Muscle layer of colon (tissue), 2 donors: ENCODE results near the gene ARHGAP33.

Experiments used
- H3K27ac ChIP-seq: one replicate; pipeline ENCODE4 v1.7.0; 2013; ENCODE audit warnings: low read depth, mild to moderate bottlenecking, low read length, moderate library complexity
- H3K27me3 ChIP-seq, 2 donors: one replicate each; pipeline ENCODE4 v1.7.0; 2013; ENCODE audit warnings: low read length in 2 of 2, mild to moderate bottlenecking in 2 of 2; ENCODE audit not compliant: insufficient read depth in 2 of 2, control insufficient read depth in 1 of 2
- H3K36me3 ChIP-seq: one replicate; pipeline ENCODE4 v1.7.0; 2013; ENCODE audit warnings: mild to moderate bottlenecking, low read length; ENCODE audit not compliant: insufficient read depth
- H3K4me1 ChIP-seq: one replicate; pipeline ENCODE4 v1.7.0; 2013; ENCODE audit warnings: mild to moderate bottlenecking, low read length; ENCODE audit not compliant: insufficient read depth
- H3K4me3 ChIP-seq, 2 donors: one replicate each; pipeline ENCODE4 v1.7.0; 2013; ENCODE audit warnings: low read length in 2 of 2, low read depth in 1 of 2, mild to moderate bottlenecking in 1 of 2, moderate library complexity in 1 of 2
- H3K9ac ChIP-seq: one replicate; pipeline ENCODE4 v1.7.0; 2013; ENCODE audit warnings: low read length
- H3K9me3 ChIP-seq: one replicate; pipeline ENCODE4 v1.7.0; 2013; ENCODE audit warnings: mild to moderate bottlenecking, low read length
- donor health status: abdominal sarcoma.
- donor health status: Adenocarcinoma of cecum.

The ARHGAP33 gene

DNA sequence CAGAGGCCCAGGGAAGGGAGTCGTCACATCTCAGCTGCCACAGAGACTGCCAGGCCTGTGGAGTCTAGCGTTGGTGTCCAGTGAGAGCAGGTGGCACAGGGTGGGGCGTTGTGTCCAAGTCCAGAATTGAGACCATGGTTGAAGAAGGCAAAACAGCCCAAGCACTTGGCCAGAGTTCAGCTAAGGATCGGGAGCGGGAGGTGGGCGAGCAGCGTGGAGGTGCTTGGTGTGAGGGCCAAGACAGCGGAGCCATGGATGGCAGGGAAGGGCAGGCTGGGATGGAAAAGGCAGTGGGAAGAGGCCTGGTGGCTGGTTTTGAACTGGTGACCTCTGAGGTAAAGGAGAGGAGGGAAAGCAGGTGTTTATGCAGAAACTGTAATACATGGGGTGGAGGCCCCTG lies 41.1 kb upstream of the ARHGAP33 start:
- Histone ChIP-seq H3K9ac (no peak overlapping the region), H3K36me3 (peaks cover 80% of the 10 kb centered on the region)

DNA sequence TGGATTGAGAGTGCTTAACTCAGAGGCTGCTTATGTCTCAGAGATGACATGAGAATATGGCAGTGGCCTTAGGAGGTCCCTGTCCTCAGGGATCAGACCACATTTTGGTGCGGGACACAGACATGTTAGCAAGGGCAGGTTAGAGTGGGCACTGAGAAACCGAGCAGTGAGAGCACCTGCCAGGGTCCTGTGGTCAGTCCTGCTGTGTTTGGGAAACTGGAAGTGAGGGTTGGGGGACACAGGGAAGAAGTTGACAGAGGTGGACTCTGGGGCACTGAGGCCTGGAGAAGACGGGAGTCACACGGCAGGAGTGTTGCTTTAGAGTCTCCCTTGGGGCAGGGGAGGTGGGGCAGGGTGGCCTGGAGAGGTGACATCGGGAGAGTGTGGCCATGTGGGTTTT lies 40.5 kb upstream of the ARHGAP33 start:
- no peak overlapping the region for H3K9ac ChIP-seq
- H3K9me3 ChIP-seq, result no peaks in the 10 kb centered on the region
- peaks cover 74% of the 10 kb centered on the region for H3K36me3 ChIP-seq
- H3K27ac ChIP-seq, result no peak overlapping the region
- H3K4me3 ChIP-seq, result no peak overlapping the region
- H3K27me3 ChIP-seq, result no peaks in the 10 kb centered on the region
- H3K4me1 ChIP-seq, result peaks cover 4% of the 10 kb centered on the region

More for the DNA sequence above, 41.1 kb upstream of the ARHGAP33 start:
- Histone ChIP-seq H3K27ac (no peak overlapping the region), H3K4me3 (no peak overlapping the region), H3K9me3 (no peaks in the 10 kb centered on the region), H3K4me1 (no peaks in the 10 kb centered on the region), H3K27me3 (no peaks in the 10 kb centered on the region)

DNA sequence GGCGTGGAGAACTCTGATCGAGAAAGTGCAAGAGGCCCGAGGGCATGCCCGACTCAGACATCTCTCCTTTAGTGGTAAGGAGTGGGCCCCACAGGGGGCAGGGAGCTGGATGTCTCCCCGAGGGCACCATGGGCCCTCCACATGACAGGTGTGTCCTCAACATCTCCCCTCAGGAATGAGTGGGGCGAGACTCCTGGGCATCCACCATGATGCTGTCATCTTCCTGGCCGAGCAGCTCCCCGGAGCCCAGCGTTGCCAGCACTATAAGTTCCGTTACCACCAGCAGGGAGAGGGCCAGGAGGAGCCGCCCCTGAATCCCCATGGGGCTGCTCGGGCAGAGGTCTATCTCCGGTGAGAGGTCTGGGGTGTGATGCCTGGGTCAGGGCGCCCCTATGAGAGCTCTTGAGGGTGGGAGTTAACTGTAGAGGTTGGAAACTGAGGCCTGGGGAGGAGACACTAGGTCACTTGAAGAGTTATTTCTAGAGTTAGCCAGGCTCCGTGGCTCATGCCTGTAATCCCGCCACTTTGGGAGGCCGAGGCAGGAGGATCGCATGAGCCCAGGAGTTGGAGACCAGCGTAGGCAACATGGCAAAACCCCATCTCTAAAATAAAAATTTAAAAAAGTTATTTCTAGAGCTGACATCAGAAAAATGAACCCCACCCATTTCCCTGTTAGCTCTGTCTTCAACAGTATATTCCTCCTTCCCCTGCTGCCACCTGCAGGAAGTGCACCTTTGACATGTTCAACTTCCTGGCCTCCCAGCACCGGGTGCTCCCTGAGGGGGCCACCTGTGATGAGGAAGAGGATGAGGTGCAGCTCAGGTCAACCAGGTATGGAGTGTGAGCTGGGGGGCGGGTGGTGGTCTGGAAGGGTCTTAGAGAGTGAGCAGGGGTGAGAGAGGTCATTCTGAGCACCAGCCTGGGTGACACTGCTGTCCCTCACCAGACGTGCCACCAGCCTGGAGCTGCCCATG lies 38.2 kb upstream of the ARHGAP33 start:
- Histone ChIP-seq H3K9ac (no peak overlapping the region), H3K9me3 (no peaks in the 10 kb centered on the region), H3K4me1 (peaks cover 11% of the 10 kb centered on the region), H3K27me3 (no peaks in the 10 kb centered on the region), H3K36me3 (peaks cover 51% of the 10 kb centered on the region), H3K4me3 (no peak overlapping the region), H3K27ac (no peak overlapping the region)

DNA sequence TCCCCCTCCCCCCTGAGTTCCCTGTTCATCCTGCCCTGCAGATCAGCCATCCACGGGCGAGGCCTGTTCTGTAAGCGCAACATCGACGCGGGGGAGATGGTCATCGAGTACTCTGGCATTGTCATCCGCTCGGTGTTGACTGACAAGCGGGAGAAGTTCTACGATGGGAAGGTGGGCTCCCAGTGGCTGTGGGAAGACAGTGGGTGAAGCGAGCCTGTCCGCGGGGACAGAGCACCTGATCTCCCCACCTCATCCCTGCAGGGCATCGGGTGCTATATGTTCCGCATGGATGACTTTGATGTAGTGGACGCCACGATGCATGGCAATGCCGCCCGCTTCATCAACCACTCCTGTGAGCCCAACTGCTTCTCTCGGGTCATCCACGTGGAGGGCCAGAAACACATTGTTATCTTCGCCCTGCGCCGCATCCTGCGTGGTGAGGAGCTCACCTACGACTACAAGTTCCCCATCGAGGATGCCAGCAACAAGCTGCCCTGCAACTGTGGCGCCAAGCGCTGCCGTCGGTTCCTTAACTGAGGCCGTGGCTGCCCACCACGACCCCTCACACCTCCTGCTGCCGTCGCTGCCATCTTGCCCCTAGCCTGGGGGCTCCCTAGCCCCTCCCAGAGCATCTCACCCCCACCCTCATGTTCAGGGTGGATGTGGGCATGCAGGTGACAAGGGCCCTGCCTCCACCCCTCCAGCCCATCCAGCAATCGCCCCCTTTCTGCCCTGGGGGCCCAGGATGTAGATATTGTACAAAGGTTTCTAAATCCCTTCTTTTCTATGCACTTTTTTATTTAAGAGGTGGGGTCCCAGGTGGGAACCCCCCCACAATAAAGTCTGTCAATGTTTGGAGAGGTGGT lies 37.1 kb upstream of the ARHGAP33 start:
- Histone ChIP-seq H3K36me3 (peaks cover 57% of the 10 kb centered on the region), H3K9me3 (no peaks in the 10 kb centered on the region)

DNA sequence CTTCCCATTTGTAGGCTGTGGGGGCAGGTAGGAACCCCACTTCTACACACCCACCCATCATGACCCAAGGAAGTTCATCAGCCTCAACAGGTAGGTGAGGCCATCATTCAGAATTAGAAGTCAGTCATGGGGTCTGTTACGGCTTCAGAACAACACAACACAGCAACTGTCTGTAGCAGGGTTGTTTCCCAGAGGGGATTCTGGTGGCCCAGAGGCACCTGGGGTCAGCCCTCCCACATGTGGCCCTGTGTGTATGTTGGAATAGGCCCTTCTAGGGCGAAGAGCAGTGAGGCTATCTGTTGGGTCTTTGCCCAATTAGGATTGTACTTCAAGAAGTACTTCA lies 36.5 kb upstream of the ARHGAP33 start:
- Histone ChIP-seq H3K36me3 (peaks cover 54% of the 10 kb centered on the region), H3K27ac (no peak overlapping the region)

More for the DNA sequence above, 37.1 kb upstream of the ARHGAP33 start:
- H3K27ac ChIP-seq, result no peak overlapping the region
- H3K9ac ChIP-seq, result no peak overlapping the region
- peaks cover 11% of the 10 kb centered on the region for H3K4me1 ChIP-seq
- no peak overlapping the region for H3K4me3 ChIP-seq
- no peaks in the 10 kb centered on the region for H3K27me3 ChIP-seq

DNA sequence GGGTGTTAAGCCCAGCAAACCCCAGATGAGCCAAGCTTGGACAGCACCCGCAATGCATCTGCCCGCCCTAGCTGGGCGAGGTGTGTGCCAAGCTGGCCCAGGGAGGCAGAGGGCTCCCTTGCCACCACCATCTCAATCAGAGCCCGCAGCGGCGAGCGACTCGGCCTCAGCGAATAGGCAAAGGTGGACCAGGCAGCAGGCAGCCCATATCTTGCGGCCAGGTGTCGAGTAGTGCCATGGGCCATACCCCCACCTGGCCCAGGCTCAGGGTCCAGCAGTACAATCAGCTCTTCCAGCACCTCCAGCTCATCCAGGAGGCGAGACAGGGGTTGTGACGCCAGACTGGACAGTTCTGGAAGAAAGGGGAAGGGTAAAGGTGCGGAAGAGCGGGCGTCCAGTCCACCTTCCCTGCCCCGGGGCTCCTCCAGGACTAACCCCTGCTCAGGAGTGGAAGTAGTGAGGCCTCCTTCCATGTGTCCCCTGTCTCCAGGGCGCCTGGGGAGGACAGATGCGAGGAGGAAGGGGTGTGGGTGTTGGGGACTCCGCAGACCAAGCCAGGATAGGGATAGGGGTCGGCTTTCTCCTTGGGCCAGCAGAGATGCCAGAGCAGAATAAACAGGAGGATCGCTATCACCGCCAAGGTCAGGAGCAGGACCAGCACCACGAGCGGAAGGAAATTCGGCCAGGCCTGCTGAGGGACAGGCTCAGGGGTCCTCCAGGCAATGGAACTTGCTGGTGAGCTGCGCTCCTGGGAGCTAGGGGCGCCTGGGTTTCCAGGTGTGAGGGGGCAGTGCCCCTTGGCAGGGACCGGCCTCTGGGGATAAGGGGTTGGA lies 35.9 kb upstream of the ARHGAP33 start:
- Histone ChIP-seq H3K36me3 (peaks cover 48% of the 10 kb centered on the region), H3K27ac (peak overlapping the region; percentile 72), H3K9ac (no peak overlapping the region)

More for the DNA sequence above, 36.5 kb upstream of the ARHGAP33 start:
- peaks cover 13% of the 10 kb centered on the region for H3K4me1 ChIP-seq
- no peak overlapping the region for H3K9ac ChIP-seq
- H3K4me3 ChIP-seq, result no peak overlapping the region
- H3K27me3 ChIP-seq, result no peaks in the 10 kb centered on the region
- H3K9me3 ChIP-seq, result no peaks in the 10 kb centered on the region

DNA sequence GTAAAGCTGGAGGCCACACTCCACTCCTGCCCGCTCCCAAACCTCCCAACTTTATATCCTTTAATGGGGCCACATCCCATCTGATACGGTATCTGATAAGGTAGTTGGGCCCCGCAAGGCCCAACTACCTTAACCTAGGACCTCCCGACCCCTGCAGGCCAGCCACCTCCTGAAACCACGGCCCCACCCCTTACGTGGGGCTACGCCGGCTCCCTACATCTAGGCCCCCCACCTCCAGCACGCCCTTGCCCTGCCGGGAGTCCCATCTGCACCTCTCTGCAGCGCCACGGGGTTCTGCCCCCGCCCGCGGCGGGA lies 35.3 kb upstream of the ARHGAP33 start:
- H3K9ac ChIP-seq, result peak overlapping the region; percentile 42
- H3K36me3 ChIP-seq, result peaks cover 43% of the 10 kb centered on the region
- H3K9me3 ChIP-seq, result no peaks in the 10 kb centered on the region
- peak overlapping the region; percentile 60 to 70 for H3K4me3 ChIP-seq
- H3K27me3 ChIP-seq, result no peaks in the 10 kb centered on the region
- H3K4me1 ChIP-seq, result peaks cover 21% of the 10 kb centered on the region
- peak overlapping the region; percentile 72 for H3K27ac ChIP-seq

More for the DNA sequence above, 35.9 kb upstream of the ARHGAP33 start:
- Histone ChIP-seq H3K9me3 (no peaks in the 10 kb centered on the region), H3K4me3 (peak overlapping the region in 1 of 2 donors; percentile 70), H3K27me3 (no peaks in the 10 kb centered on the region), H3K4me1 (peaks cover 19% of the 10 kb centered on the region)

DNA sequence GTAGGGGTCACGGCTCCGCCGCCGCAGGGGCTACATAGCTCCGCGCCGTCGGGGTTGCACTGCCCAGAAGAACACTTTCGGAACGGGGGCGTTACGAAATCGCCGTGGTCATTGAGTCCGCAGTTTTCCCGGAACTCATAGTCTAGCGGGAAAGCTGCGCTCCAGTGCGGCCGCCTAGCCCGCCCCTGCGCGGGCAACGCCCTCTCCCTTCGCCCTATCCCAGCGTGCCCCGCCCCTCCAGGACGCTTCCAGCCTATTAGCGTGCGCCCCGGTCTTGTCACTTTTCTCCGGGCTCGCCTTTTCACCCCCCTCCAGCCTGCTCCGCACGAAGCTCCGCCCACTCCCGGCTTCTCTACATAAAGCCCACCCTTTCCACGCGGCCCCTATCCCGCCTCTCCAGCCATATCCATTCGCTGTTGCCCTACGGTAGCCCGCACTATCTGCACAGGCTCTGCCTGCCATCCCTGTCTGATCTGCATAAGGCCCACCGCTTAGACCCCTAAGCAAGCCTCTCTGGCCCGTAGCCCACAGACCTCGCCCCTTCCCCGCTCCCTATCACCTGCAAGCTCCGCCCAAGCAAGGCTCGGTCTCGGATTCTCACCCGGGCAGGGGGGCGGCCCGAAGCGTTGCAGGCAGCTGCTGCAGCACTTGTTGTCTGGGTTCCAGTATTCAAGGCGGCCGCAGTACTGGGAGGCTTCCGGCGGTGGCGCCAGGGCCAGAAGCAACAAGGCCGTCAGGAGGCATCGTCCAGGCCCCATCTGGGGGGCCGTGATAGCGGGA lies 34.8 kb upstream of the ARHGAP33 start:
- H3K9ac ChIP-seq, result peak overlapping the region; percentile 57
- H3K36me3 ChIP-seq, result peaks cover 37% of the 10 kb centered on the region
- H3K4me1 ChIP-seq, result peaks cover 21% of the 10 kb centered on the region
- peak overlapping the region; percentile 76 for H3K27ac ChIP-seq
- no peaks in the 10 kb centered on the region for H3K9me3 ChIP-seq
- H3K4me3 ChIP-seq, result peak overlapping the region; percentile 60 to 88
- H3K27me3 ChIP-seq, result no peaks in the 10 kb centered on the region

DNA sequence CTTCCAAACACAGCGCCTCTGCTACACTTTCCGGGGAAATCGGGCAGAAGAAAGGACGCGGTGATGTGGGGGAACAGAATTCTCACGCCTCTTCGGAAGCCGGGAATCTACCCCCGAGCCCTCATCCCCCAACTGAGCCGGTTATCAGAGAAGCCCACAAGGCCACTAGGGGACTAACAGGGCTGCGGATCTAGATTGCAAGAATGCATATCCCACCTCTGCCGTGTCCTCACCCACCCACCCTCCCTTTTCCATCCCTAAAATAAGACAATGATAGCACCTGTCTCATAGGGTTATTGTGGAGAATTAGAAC lies 34.2 kb upstream of the ARHGAP33 start:
- Histone ChIP-seq H3K36me3 (peaks cover 33% of the 10 kb centered on the region), H3K9ac (peak overlapping the region; percentile 57), H3K4me3 (peak overlapping the region; percentile 38 to 88), H3K9me3 (no peaks in the 10 kb centered on the region), H3K27me3 (no peaks in the 10 kb centered on the region), H3K27ac (peak overlapping the region; percentile 76), H3K4me1 (peaks cover 25% of the 10 kb centered on the region)

DNA sequence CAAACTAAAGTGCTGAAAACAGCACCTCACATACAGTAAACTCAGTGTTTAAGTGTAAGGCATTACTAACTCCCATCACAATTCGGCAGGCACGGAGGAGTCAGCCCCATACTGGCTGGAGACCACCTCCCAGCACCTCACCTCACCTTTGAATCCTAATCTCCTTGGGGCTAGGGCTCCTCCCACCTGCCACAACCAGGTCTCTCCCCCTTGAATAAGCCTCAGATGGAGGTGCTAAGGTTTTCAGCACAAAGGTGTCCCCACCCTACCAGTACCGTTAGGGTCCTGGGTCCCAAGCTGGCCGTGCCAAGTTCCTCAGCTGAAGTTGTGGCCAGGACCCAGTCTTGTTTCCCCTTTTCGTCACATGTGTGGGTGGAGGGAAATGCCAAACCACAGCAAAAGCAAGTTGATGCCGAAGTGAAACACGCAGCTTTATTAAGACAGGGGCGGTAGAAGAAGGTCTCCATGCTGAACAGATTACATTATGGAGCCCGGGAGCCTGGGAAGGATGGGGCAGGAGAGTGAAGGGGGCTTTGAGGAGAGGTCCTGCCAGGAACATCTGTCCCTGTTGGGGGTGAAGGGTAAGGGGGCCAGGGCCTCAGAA lies 33.1 kb upstream of the ARHGAP33 start, which contains the start of gene IGFLR1:
Gene IGFLR1 (minus strand): TSS at position 332 of the 604 bp plus-strand sequence. CDS start 1,272 bp downstream, outside the sequence.
- Histone ChIP-seq H3K9me3 (no peaks in the 10 kb centered on the region), H3K4me3 (no peak within 1 kb of the TSS), H3K27me3 (no peaks in the 10 kb centered on the region), H3K27ac (peak within 1 kb of the TSS; percentile 6), H3K9ac (no peak within 1 kb of the TSS), H3K36me3 (peaks cover 22% of the 10 kb centered on the region), H3K4me1 (peaks cover 33% of the 10 kb centered on the region)
